CD4-positive, CD25-positive, alpha-beta regulatory T cell (primary cell): ENCODE results near the gene MEIS1. TPM values are rescaled to one million over a fixed set of nuclear protein-coding genes. Genes with fewer than 3 reads are reported as not detected.

Source experiments
- ATAC-seq, 2 donors: fragments of 150-1000 bp; cut with Tn5 transposase; one replicate each; pipeline ENCODE4 v1.10.0; 2021; ENCODE audit warnings: low read depth in 2 of 2, moderate number of reproducible peaks in 2 of 2, moderate library complexity in 1 of 2
- DNase-seq, 3 donors: peaks; one replicate each; pipeline versions ENCODE4 v3.0.0 to v3.0.0-alpha.2; 2012 to 2022; ENCODE audit warnings: mixed read lengths in 1 of 3
- H3K27ac ChIP-seq: one replicate; pipeline ENCODE4 v1.7.0; 2013; ENCODE audit warnings: mild to moderate bottlenecking, low read length; ENCODE audit not compliant: insufficient read depth, poor library complexity, severe bottlenecking
- H3K27me3 ChIP-seq: one replicate; pipeline ENCODE4 v1.7.0; 2013; ENCODE audit warnings: low read length; ENCODE audit not compliant: control insufficient read depth, insufficient read depth
- H3K36me3 ChIP-seq: one replicate; pipeline ENCODE4 v1.7.0; 2013; ENCODE audit warnings: mild to moderate bottlenecking, low read length, moderate library complexity; ENCODE audit not compliant: control insufficient read depth, insufficient read depth
- H3K4me1 ChIP-seq: 2 replicates; pipeline ENCODE4 v1.7.0; 2013; ENCODE audit warnings: mild to moderate bottlenecking, low read length; ENCODE audit not compliant: insufficient read depth, control insufficient read depth, poor library complexity, severe bottlenecking
- H3K4me3 ChIP-seq: one replicate; pipeline ENCODE4 v1.7.0; 2013; ENCODE audit warnings: low read depth, mild to moderate bottlenecking, low read length, moderate library complexity
- H3K9me3 ChIP-seq, 2 experiments: 1 replicate in 1 of 2; 2 replicates in 1 of 2; pipeline ENCODE4 v1.7.0; 2013; ENCODE audit warnings: low read length in 2 of 2, mild to moderate bottlenecking in 1 of 2, moderate library complexity in 1 of 2; ENCODE audit not compliant: control insufficient read depth in 2 of 2
- H3K27ac Mint-ChIP-seq, 3 donors: one replicate each; pipeline ENCODE4 v1.8.0; 2020 to 2022; ENCODE audit warnings: mild to moderate bottlenecking in 3 of 3, mixed read lengths in 3 of 3, moderate library complexity in 2 of 3
- H3K27me3 Mint-ChIP-seq: one replicate; pipeline ENCODE4 v1.8.0; 2022; ENCODE audit warnings: mild to moderate bottlenecking, mixed read lengths
- H3K36me3 Mint-ChIP-seq: one replicate; pipeline ENCODE4 v1.8.0; 2020; ENCODE audit warnings: mixed read lengths
- H3K4me1 Mint-ChIP-seq, 4 donors: one replicate each; pipeline ENCODE4 v1.8.0; 2020 to 2022; ENCODE audit warnings: mixed read lengths in 4 of 4, mild to moderate bottlenecking in 1 of 4
- H3K4me3 Mint-ChIP-seq, 4 donors: one replicate each; pipeline ENCODE4 v1.8.0; 2020 to 2022; ENCODE audit warnings: mild to moderate bottlenecking in 4 of 4, mixed read lengths in 4 of 4, moderate library complexity in 3 of 4
- H3K9me3 Mint-ChIP-seq, 7 donors: one replicate each; pipeline ENCODE4 v1.8.0; 2020 to 2022; ENCODE audit warnings: mixed read lengths in 7 of 7, mild to moderate bottlenecking in 3 of 7, moderate library complexity in 2 of 7
- polyA plus RNA-seq, 4 donors: library from polyadenylated mRNA; unstranded; fragments of 300-500 nt; fragmentation: Illumina TruSeq; gene quantifications; one replicate each; pipeline ENCODE4 v1.2.3, GENCODE V29; 2021
- total RNA-seq: library from RNA; stranded (reverse); gene quantifications from one replicate; pipeline ENCODE4 v1.2.3, GENCODE V29; 2022

MEIS1 gene
- total and polyA plus RNA-seq, 5 donors from 2014 or later = 3.6 TPM; not detected in 4

DNA sequence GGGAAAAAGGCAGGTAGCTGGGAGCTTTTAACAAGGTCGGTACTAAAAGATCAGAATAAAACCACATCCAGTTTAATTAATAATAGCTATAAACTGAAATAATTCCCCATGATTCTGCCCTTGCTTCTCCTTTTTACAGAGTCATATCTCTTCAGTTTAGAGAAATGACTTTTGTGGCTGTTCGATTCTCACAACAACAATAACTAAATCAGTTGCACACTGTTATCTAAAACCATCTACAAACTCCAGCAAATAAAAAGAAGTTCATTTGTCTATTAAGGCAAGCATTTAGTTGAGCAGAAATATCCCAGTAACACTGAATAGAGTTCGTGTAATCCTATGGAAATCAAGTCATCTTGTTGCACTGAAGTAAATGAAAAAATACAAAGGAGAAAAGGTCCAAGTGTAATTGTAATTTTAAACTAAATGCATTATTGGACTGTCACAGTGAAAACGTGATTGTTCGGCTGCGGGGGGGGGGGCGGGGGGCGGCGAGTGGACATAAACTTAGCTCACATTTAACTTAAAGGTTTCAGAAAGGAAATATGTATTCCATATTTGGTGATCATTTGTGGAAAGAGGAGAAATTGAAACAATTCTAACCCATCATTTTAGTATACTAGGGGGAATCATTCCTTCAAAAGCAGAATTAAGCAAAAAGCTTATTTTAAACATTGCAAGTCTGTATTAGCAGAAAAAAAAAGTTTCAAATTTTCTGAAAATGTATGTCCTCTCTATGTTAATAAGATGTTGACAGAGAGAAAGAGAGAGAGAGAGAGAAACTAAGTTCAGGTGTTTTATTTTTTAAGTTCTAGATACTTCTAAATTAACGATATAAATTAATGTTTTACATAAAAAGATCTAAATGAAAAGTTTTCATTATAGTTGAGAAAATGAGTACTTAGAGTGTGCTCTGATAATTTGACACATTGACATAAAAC is 144.5 kb downstream of the MEIS1 start:
- Mint-ChIP-seq H3K36me3 (no peaks in the 10 kb centered on the region), H3K27ac (no peak overlapping the region)
- ATAC-seq = no peak

DNA sequence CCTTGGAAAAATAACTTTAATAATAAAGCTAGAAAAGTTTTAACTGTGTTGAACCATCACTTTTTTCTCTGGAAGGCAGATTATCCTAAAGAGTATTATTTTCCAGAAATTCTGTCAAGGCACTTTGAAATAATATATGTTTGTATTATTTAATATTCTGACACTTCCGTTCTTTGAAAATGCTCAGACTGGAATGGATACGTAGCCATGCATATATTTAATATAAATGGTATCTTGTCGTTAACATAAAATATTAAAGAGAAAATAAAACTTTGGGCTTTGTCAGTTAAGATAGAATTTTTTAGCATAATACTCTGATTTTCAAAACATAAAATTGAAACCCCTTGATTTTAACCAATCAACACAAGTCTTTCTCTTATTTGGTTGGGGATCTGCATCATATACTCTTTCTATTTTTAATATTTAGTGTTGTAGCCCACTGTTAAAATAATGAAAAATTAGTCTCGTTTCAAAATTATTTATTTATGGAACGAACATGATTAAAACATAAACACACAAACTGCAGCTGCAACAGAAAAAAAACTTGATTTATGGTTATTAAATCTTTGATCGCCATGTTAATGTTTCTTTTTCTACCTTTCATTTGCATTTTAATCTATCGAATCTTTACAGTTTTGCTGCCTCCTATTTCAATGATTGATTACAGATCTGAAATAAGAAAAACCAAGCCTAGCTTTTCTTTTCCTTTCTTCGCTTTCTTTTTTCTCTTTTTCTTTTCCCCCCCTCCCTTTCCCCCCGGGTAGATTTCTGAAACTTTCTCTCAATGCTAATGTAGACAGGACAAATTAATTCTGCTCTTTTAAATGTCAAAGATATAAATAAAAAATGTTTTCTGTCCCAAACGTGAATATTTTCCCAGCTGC is 145.5 kb downstream of the MEIS1 start:
- no peak overlapping the region for H3K27ac ChIP-seq
- H3K4me3 ChIP-seq = no peak overlapping the region
- H3K36me3 Mint-ChIP-seq = no peaks in the 10 kb centered on the region
- H3K27me3 Mint-ChIP-seq = peaks cover 41% of the 10 kb centered on the region
- no peaks in the 10 kb centered on the region for H3K4me1 ChIP-seq
- H3K9me3 Mint-ChIP-seq = peaks cover 0 to 4% (median 0%) of the 10 kb centered on the region in 7 donors
- no peaks in the 10 kb centered on the region for H3K36me3 ChIP-seq
- peaks cover 0 to 2% (median 0%) of the 10 kb centered on the region in 4 donors for H3K4me1 Mint-ChIP-seq
- DNase-seq = no peak
- H3K27me3 ChIP-seq = peaks cover 29% of the 10 kb centered on the region
- no peak overlapping the region for H3K27ac Mint-ChIP-seq
- no peak overlapping the region for H3K4me3 Mint-ChIP-seq
- no peaks in the 10 kb centered on the region for H3K9me3 ChIP-seq
- no peak for ATAC-seq

More for the DNA sequence above, 144.5 kb downstream of the MEIS1 start:
- H3K36me3 ChIP-seq = no peaks in the 10 kb centered on the region
- peaks cover 0 to 4% (median 0%) of the 10 kb centered on the region in 7 donors for H3K9me3 Mint-ChIP-seq
- H3K4me3 Mint-ChIP-seq = no peak overlapping the region
- peaks cover 32% of the 10 kb centered on the region for H3K27me3 ChIP-seq
- no peaks in the 10 kb centered on the region for H3K9me3 ChIP-seq
- H3K27ac ChIP-seq = no peak overlapping the region
- H3K27me3 Mint-ChIP-seq = peaks cover 51% of the 10 kb centered on the region
- H3K4me1 Mint-ChIP-seq = peaks cover 0 to 6% (median 0%) of the 10 kb centered on the region in 4 donors
- H3K4me3 ChIP-seq = no peak overlapping the region
- no peaks in the 10 kb centered on the region for H3K4me1 ChIP-seq
- no peak for DNase-seq

DNA sequence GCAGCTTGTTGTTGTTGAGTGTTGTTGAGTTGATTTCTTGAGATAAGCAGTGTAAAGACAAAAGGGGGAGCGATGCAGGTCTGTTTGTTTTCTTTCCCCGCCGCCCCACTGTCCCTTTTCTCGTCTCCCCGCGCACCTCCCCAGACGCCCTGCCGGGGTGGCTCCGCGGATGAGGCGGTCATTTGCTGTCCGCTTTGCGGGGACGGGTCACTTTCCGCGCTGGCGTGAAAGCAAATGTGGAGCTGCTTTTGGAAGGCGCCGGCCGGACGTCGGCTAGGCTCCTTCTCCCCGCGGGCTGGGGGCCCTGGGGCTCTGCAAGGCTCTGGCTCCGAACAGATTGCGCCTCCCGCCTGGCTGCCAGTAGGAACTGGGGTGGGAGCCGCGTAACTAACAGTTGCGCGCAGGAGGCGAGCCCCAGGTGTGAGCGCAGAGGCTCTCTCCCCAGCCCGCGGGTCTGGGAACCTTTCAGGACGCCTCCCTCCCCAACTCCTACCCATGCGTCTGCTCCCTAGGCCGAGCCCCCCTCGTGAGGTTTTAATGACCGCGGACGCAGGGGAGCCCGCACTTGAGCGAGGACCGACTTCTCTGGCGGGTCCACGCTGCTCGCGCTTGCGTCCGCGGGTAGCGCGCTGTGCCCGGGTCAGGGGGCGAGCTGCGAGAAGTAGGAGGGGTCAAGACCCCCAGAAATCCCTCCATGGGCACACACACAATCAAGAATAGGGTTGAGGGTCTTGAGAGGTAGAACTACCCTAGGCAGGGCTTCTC is 146.6 kb downstream of the MEIS1 start:
- H3K27me3 Mint-ChIP-seq = peaks cover 46% of the 10 kb centered on the region
- H3K36me3 Mint-ChIP-seq = no peaks in the 10 kb centered on the region
- no peak overlapping the region for H3K4me3 Mint-ChIP-seq
- no peaks in the 10 kb centered on the region for H3K4me1 Mint-ChIP-seq
- Histone ChIP-seq H3K36me3 (no peaks in the 10 kb centered on the region), H3K27ac (no peak overlapping the region), H3K9me3 (no peaks in the 10 kb centered on the region), H3K27me3 (peaks cover 32% of the 10 kb centered on the region), H3K4me3 (no peak overlapping the region), H3K4me1 (no peaks in the 10 kb centered on the region)
- no peak overlapping the region for H3K27ac Mint-ChIP-seq
- peaks cover 0 to 4% (median 0%) of the 10 kb centered on the region in 7 donors for H3K9me3 Mint-ChIP-seq
- DNase-seq (no peak), ATAC-seq (no peak)

DNA sequence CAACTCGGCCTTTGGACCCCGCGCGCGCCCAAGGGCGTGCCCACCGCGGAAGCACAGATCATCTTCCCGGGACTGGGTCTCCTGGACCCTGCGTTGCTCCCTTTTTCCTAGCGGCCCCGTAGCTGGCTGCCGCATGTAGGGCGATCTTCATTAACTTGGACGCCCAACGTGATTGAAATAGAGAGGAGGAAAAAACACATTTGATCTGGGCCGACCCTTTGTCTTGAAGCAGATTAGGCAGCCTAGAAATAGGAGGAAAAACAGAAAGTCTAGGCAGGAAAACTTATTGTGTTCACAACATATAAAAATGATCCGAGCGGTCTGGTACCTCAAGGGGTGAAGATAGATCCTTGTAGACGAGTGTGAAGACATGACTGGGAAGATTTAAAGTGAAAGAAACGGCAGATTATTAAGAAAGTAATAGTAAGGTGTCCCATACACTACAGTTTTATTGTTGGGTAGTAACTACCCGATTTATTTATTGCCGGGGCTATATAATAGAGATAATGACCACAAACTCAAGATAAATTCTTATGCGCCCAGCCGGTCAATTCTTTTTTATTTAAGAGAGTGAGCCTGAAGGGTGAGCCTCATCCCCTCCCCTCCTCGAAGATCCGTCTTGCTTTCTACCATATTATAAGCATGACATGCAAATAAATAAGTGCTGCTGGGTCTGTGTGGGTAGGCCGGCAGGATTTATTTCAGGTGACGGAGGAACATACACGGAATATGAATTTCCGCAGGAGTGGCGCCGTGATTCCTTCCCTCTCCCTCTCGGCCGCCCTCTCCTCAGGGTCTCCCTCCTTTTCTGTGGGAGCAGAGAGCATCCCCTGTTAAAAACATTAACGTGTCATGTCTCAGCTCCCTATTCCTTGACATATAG is 147.4 kb downstream of the MEIS1 start:
- Histone ChIP-seq H3K36me3 (no peaks in the 10 kb centered on the region), H3K4me3 (no peak overlapping the region), H3K9me3 (no peaks in the 10 kb centered on the region), H3K4me1 (no peaks in the 10 kb centered on the region), H3K27ac (no peak overlapping the region), H3K27me3 (peaks cover 32% of the 10 kb centered on the region)
- Mint-ChIP-seq H3K9me3 (peaks cover 0 to 4% (median 0%) of the 10 kb centered on the region in 7 donors), H3K4me3 (no peak overlapping the region), H3K27me3 (peaks cover 39% of the 10 kb centered on the region), H3K4me1 (no peaks in the 10 kb centered on the region), H3K27ac (no peak overlapping the region), H3K36me3 (no peaks in the 10 kb centered on the region)
- ATAC-seq (no peak), DNase-seq (no peak)

DNA sequence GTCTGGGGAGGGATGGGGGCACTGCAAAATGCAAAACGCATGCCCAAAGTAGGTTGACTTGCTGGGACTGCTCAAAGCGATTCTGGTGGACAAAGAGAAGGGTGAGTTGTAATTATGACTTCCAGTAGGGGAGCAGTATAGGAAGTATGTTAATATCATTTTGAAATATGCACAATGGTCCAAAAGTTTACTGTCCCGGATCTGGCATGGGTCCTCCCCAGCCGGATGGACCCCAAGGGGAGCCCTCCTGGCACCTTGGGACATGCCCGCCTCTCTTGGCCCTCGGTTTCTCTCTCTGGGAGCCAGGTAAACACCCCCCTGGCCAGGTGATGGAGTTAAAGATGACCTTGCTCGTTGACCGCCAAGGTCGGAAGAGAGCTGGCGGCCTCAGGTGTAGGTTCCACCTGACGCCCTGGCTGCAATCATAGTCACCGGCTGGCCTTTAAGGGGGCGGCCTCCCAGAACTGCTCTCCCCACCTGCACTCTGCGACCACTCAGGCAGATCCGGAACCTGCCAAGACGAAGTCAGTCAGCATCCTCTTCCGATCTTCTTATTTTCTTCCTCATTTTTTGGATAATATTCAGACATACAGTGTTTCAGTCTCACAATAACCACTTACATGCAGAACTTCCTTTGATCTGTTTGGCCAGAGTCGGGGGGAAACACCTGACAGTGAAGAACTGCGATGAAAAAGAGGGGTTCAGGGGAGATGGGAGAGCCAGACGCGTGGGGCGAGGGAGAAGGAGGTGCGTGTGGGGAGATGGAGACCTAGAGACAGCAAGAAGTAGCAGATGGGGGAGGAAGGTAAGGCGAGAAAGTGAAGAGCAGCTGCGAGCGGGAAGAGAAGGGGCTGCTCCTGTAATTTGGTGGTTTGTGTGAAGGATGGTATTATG is 148.3 kb downstream of the MEIS1 start:
- ATAC-seq = no peak
- Mint-ChIP-seq H3K27me3 (peaks cover 31% of the 10 kb centered on the region), H3K36me3 (no peaks in the 10 kb centered on the region), H3K4me3 (no peak overlapping the region), H3K9me3 (peaks cover 0 to 4% (median 0%) of the 10 kb centered on the region in 7 donors), H3K4me1 (no peaks in the 10 kb centered on the region), H3K27ac (no peak overlapping the region)
- Histone ChIP-seq H3K4me1 (no peaks in the 10 kb centered on the region), H3K27me3 (peaks cover 30% of the 10 kb centered on the region), H3K9me3 (no peaks in the 10 kb centered on the region), H3K4me3 (no peak overlapping the region), H3K36me3 (no peaks in the 10 kb centered on the region), H3K27ac (no peak overlapping the region)
- DNase-seq = no peak

DNA sequence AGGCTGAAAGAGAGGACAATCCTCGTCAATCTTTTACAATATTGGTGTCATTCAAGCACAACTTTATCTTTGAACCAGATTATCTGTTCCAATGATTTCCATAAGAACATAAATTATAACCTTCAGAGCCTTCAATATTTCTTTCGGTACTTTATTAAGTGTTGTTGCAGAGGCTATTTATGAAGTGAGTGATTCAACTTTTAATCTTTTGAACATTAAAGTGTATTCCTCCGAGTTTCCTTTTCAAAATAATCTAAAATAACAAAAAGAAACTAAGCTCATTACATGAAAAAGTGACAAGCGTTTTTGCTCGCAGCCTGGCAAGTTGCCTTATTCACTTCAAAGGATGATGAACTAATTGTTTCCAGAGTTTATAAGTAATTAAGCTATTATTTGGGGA is 149.0 kb downstream of the MEIS1 start:
- H3K36me3 Mint-ChIP-seq = no peaks in the 10 kb centered on the region
- Histone ChIP-seq H3K27ac (no peak overlapping the region), H3K4me3 (no peak overlapping the region), H3K9me3 (no peaks in the 10 kb centered on the region), H3K27me3 (peaks cover 23% of the 10 kb centered on the region), H3K4me1 (no peaks in the 10 kb centered on the region), H3K36me3 (no peaks in the 10 kb centered on the region)
- H3K9me3 Mint-ChIP-seq = peaks cover 0 to 4% (median 0%) of the 10 kb centered on the region in 7 donors
- peaks cover 24% of the 10 kb centered on the region for H3K27me3 Mint-ChIP-seq
- no peaks in the 10 kb centered on the region for H3K4me1 Mint-ChIP-seq
- H3K27ac Mint-ChIP-seq = no peak overlapping the region
- ATAC-seq = no peak
- no peak for DNase-seq
- no peak overlapping the region for H3K4me3 Mint-ChIP-seq
